K562 (cell line): ENCODE measurements around the gene WNK2.

ENCODE experiments used
- CBFB ChIP-seq: sonication (generic); formaldehyde crosslinking; IDR thresholded peaks from 2 replicates; pipeline ENCODE4 v1.4.0; 2020; ENCODE audit warnings: mild to moderate bottlenecking, missing genetic modification reagents
- FOXO4 ChIP-seq: fragments of 450-650 bp; formaldehyde crosslinking; IDR thresholded peaks from 2 replicates; pipeline ENCODE4 v1.4.0; 2020; ENCODE audit warnings: mild to moderate bottlenecking, moderate library complexity
- MYNN ChIP-seq, 2 experiments: sonication (generic); formaldehyde crosslinking in 1 of 2; IDR thresholded peaks; 2 replicates each; pipeline versions ENCODE4 v1.5.0 to v1.6.1; 2016 to 2020; ENCODE audit warnings: antibody characterized with exemption in 1 of 2, missing genetic modification reagents in 1 of 2
- PML ChIP-seq: IDR thresholded peaks from 2 replicates; pipeline ENCODE4 v1.6.1; 2012; ENCODE audit warnings: low read length, inconsistent platforms
- SMARCE1 ChIP-seq: fragments of 450-650 bp; IDR thresholded peaks from 2 replicates; pipeline ENCODE4 v1.7.1; 2016; ENCODE audit warnings: mild to moderate bottlenecking
- SP2 ChIP-seq: IDR thresholded peaks from 2 replicates; pipeline ENCODE4 v1.6.1; 2011; ENCODE audit warnings: mild to moderate bottlenecking, low read depth, low read length, moderate library complexity; ENCODE audit not compliant: poor library complexity, severe bottlenecking; ENCODE audit errors: extremely low read depth
- UBTF ChIP-seq, 2 experiments: IDR thresholded peaks; 2 replicates each; pipeline ENCODE4 v1.6.1; 2012; ENCODE audit warnings: improper control_type of control experiment in 2 of 2, low read depth in 2 of 2, low read length in 2 of 2, borderline replicate concordance in 1 of 2
- ZHX1 ChIP-seq: fragments of 150-350 bp; conservative IDR thresholded peaks from 2 replicates; pipeline ENCODE4 v1.6.1; 2014; ENCODE audit warnings: low read length
- ZSCAN29 ChIP-seq: fragments of 450-650 bp; IDR thresholded peaks from 2 replicates; pipeline ENCODE4 v1.6.1; 2017
- TF ChIP-seq, protein P1 (sequence below), 3 experiments: IDR thresholded peaks in 2 of 3; conservative IDR thresholded peaks in 1 of 3; 2 replicates each; pipeline ENCODE4 v1.5.1; 2011 to 2012; ENCODE audit warnings: low read length in 3 of 3, mild to moderate bottlenecking in 3 of 3, control low read depth in 2 of 3, improper control_type of control experiment in 1 of 3, inconsistent platforms in 1 of 3, low read depth in 1 of 3, mixed read lengths in 1 of 3, moderate library complexity in 1 of 3; ENCODE audit not compliant: insufficient read depth in 2 of 3
- TF ChIP-seq, protein P2 (sequence below): fragments of 450-650 bp; conservative IDR thresholded peaks from 2 replicates; pipeline ENCODE4 v1.6.1; 2016; ENCODE audit warnings: missing genetic modification characterization, low read depth, mild to moderate bottlenecking, missing compliant biosample characterization, moderate library complexity
- TF ChIP-seq, protein P3 (sequence below): fragments of 450-650 bp; IDR thresholded peaks from 2 replicates; pipeline ENCODE4 v1.6.1; 2016; ENCODE audit warnings: antibody characterized with exemption

GRCh38 chr9:93164085-93164484 lies 19.9 kb upstream of the WNK2 start:
- TF ChIP-seq, protein P1, sequence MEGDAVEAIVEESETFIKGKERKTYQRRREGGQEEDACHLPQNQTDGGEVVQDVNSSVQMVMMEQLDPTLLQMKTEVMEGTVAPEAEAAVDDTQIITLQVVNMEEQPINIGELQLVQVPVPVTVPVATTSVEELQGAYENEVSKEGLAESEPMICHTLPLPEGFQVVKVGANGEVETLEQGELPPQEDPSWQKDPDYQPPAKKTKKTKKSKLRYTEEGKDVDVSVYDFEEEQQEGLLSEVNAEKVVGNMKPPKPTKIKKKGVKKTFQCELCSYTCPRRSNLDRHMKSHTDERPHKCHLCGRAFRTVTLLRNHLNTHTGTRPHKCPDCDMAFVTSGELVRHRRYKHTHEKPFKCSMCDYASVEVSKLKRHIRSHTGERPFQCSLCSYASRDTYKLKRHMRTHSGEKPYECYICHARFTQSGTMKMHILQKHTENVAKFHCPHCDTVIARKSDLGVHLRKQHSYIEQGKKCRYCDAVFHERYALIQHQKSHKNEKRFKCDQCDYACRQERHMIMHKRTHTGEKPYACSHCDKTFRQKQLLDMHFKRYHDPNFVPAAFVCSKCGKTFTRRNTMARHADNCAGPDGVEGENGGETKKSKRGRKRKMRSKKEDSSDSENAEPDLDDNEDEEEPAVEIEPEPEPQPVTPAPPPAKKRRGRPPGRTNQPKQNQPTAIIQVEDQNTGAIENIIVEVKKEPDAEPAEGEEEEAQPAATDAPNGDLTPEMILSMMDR (IDR thresholded peaks at IDR 0.05 in 2 of 3, conservative IDR thresholded peaks at IDR 0.05 in 1 of 3; ENCODE audit: insufficient read depth in 2 of 3, low read depth in 1 of 3, low read length in 3 of 3), result no peak; a peak in 1 of 6 replicates
- TF ChIP-seq FOXO4 (CRISPR knock-in tag) (no peak), SP2 (no peak), CBFB (CRISPR knock-in tag) (no peak), ZSCAN29 (no peak), ZHX1 (no peak), SMARCE1 (no peak), PML (no peak), MYNN (IDR thresholded peaks at IDR 0.05) (no peak), MYNN (CRISPR knock-in tag; IDR thresholded peaks at IDR 0.05) (no peak), UBTF (IDR thresholded peaks at IDR 0.05; ENCODE audit: borderline replicate concordance in 1 of 2, low read depth in 2 of 2, low read length in 2 of 2) (no peak)
- TF ChIP-seq, protein P2, sequence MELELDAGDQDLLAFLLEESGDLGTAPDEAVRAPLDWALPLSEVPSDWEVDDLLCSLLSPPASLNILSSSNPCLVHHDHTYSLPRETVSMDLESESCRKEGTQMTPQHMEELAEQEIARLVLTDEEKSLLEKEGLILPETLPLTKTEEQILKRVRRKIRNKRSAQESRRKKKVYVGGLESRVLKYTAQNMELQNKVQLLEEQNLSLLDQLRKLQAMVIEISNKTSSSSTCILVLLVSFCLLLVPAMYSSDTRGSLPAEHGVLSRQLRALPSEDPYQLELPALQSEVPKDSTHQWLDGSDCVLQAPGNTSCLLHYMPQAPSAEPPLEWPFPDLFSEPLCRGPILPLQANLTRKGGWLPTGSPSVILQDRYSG, result no peak
- TF ChIP-seq, protein P3, sequence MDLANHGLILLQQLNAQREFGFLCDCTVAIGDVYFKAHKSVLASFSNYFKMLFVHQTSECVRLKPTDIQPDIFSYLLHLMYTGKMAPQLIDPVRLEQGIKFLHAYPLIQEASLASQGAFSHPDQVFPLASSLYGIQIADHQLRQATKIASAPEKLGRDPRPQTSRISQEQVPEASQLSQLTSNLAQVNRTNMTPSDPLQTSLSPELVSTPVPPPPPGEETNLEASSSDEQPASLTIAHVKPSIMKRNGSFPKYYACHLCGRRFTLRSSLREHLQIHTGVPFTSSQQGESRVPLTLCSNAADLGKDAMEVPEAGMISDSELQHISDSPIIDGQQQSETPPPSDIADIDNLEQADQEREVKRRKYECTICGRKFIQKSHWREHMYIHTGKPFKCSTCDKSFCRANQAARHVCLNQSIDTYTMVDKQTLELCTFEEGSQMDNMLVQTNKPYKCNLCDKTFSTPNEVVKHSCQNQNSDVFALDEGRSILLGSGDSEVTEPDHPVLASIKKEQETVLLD, result no peak
